Spleen (tissue), 11 donors: ENCODE measurements around the gene AGAP3. TPM values are rescaled to one million over a fixed set of nuclear protein-coding genes. Genes with fewer than 3 reads are reported as not detected.
A peak's percentile ranks its signal among the peaks of the same experiment; 100 is the strongest.

Source experiments
- DNase-seq: peaks from one replicate; pipeline ENCODE4 v3.0.0-alpha.2; 2020
- H3K27ac ChIP-seq, 8 donors: fragments of 200-600 bp; sonication (generic) in 7 of 8; 1 replicate in 4 of 8; 2 replicates in 4 of 8; pipeline versions ENCODE4 v1.5.0 to v1.8.0; 2016 to 2021; ENCODE audit warnings: inconsistent platforms in 4 of 8, mild to moderate bottlenecking in 4 of 8, moderate library complexity in 1 of 8
- H3K27me3 ChIP-seq, 7 donors: fragments of 200-600 bp; sonication (generic) in 6 of 7; replicated peaks in 1 of 7; 1 replicate in 4 of 7; 2 replicates in 3 of 7; pipeline versions ENCODE4 v1.5.0 to v1.8.0; 2016 to 2021; ENCODE audit warnings: inconsistent platforms in 3 of 7, mild to moderate bottlenecking in 1 of 7
- H3K36me3 ChIP-seq, 6 donors: fragments of 200-600 bp; sonication (generic) in 5 of 6; 1 replicate in 4 of 6; 2 replicates in 2 of 6; pipeline versions ENCODE4 v1.5.0 to v1.8.0; 2016 to 2021; ENCODE audit warnings: inconsistent platforms in 2 of 6
- H3K4me1 ChIP-seq, 6 donors: fragments of 200-600 bp; sonication (generic) in 5 of 6; 1 replicate in 3 of 6; 2 replicates in 3 of 6; pipeline versions ENCODE4 v1.5.0 to v1.8.0; 2016 to 2021; ENCODE audit warnings: inconsistent platforms in 3 of 6
- H3K4me3 ChIP-seq, 8 donors: fragments of 200-600 bp; sonication (generic) in 7 of 8; 1 replicate in 4 of 8; 2 replicates in 4 of 8; pipeline versions ENCODE4 v1.5.0 to v1.8.0; 2016 to 2021; ENCODE audit warnings: inconsistent platforms in 4 of 8, mild to moderate bottlenecking in 4 of 8, moderate library complexity in 2 of 8
- H3K9me3 ChIP-seq, 8 donors: fragments of 200-600 bp; sonication (generic) in 7 of 8; 1 replicate in 4 of 8; 2 replicates in 4 of 8; pipeline versions ENCODE4 v1.5.0 to v1.8.0; 2016 to 2021; ENCODE audit warnings: inconsistent platforms in 4 of 8
- POLR2A ChIP-seq, 3 donors: fragments of 450-650 bp; IDR thresholded peaks; one replicate each; pipeline ENCODE4 v1.5.1; 2017; ENCODE audit warnings: antibody characterized with exemption in 3 of 3, mild to moderate bottlenecking in 1 of 3
- POLR2AphosphoS5 ChIP-seq, 3 donors: sonication (generic); formaldehyde crosslinking; IDR thresholded peaks; one replicate each; pipeline ENCODE4 v1.5.1; 2017; ENCODE audit warnings: antibody characterized with exemption in 3 of 3
- WGBS, 5 donors: extraction: QIAGEN DNeasy Blood & Tissue Kit in 3 of 5; methylation state at CpG; one replicate each; pipeline versions ENCODE4 v1.1.5 to v1.1.7; 2013 to 2018; 5-methylcytosine and 5-hydroxymethylcytosine counted together
- intact Hi-C: fragments of 100-400 bp; cut with DNase I; formaldehyde crosslinking; loops from one replicate; pipeline ENCODE4 v1.15.0; 2023; ENCODE audit warnings: low total_unique reads
- polyA plus RNA-seq, 3 donors: library from polyadenylated mRNA; stranded (reverse); fragments of 200-250 nt; gene quantifications; one replicate each; pipeline ENCODE4 v1.2.1, GENCODE V29; 2013
- total RNA-seq, 7 donors: library from RNA; depleted of rRNA in 3 of 7; stranded (reverse); fragments of >200 nt in 3 of 7; fragmentation: NEBNext Ultra II Directional in 4 of 7; extraction: Animal tissue kit (Norgen Biotek cat#: 25700) in 4 of 7; gene quantifications; one replicate each; pipeline versions ENCODE4 v1.1.0 to v1.2.1, GENCODE V29; 2016 to 2021
- TF ChIP-seq, protein P1 (sequence below), 11 experiments: fragments of 200-600 bp in 7 of 11; fragments of 450-650 bp in 4 of 11; sonication (generic) in 4 of 11; IDR thresholded peaks in 8 of 11; conservative IDR thresholded peaks in 3 of 11; 1 replicate in 7 of 11; 2 replicates in 4 of 11; pipeline versions ENCODE4 v1.4.0 to v1.8.0; 2016 to 2021; ENCODE audit warnings: antibody characterized with exemption in 11 of 11, inconsistent platforms in 4 of 11, mild to moderate bottlenecking in 1 of 11
- donor health status: healthy with polysubstance abuse.
- donor health status: DM: no; HTN: no; CAD: no; lungs with moderate emphysema.
- donor health status: DM: no; HTN: no; CAD: no.
- donor health status: Bipolar disorder and iron deficiency.
- donor health status: healthy.
- donor health status: DM: no; HTN: no; CAD: no.
- donor health status: DM: yes; HTN: yes; CAD: no.

AGAP3 gene
- total and polyA plus RNA-seq, 10 donors = 21.8 to 94.4 (median 72.6) TPM

DNA sequence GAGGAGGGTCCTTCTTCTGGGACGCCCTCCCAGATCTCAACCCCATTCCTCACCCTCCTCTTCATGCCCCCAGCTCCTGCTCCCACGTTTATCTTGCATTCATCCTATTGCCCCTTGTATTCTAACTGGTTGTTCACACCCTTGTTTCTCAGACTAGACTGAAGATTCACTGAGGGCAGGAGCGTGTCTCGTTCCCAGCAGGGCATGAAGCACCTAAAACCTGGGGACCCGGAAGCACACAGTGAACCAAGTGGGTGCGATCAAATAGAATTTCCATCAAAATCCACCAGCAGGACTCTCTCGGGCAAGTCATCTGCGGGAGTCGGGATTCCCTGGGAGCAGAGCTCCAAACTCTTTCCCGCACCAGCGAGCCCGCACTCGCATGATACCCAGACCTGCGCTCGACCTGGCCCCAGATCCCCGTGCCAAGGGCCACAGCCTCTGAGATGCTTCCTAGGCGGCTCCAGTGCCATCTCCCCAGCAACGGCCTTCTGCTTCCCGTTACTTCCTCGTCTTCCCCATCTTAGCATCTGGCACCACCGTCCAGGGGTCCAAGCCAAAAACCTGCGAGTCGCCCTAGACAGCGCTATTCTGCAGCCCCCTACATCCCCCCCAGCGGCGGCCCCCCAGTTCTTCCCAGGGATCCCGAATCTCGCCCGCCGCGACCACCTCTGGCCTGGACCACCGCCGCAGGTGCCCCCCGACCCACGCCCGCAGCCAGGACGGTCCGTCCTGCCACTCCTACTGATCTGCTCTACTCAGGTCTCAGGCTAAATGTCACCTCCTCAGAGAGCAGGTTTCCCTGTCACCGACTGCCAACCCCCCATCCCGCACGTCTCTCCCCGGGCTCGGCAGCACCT lies 87.3 kb downstream of the AGAP3 start:
- Histone ChIP-seq H3K36me3 (no peaks in the 10 kb centered on the region), H3K4me1 (peaks cover 0 to 9% (median 0%) of the 10 kb centered on the region in 6 donors), H3K27ac (no peak overlapping the region), H3K27me3 (peaks cover 0 to 94% (median 21%) of the 10 kb centered on the region in 7 donors), H3K4me3 (no peak overlapping the region), H3K9me3 (peaks cover 0 to 3% (median 0%) of the 10 kb centered on the region in 8 donors)
- TF ChIP-seq POLR2A (IDR thresholded peaks at IDR 0.05) = no peak
- no peak for TF ChIP-seq POLR2AphosphoS5 (IDR thresholded peaks at IDR 0.05)
- TF ChIP-seq, protein P1, sequence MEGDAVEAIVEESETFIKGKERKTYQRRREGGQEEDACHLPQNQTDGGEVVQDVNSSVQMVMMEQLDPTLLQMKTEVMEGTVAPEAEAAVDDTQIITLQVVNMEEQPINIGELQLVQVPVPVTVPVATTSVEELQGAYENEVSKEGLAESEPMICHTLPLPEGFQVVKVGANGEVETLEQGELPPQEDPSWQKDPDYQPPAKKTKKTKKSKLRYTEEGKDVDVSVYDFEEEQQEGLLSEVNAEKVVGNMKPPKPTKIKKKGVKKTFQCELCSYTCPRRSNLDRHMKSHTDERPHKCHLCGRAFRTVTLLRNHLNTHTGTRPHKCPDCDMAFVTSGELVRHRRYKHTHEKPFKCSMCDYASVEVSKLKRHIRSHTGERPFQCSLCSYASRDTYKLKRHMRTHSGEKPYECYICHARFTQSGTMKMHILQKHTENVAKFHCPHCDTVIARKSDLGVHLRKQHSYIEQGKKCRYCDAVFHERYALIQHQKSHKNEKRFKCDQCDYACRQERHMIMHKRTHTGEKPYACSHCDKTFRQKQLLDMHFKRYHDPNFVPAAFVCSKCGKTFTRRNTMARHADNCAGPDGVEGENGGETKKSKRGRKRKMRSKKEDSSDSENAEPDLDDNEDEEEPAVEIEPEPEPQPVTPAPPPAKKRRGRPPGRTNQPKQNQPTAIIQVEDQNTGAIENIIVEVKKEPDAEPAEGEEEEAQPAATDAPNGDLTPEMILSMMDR (IDR thresholded peaks at IDR 0.05 in 8 of 11, conservative IDR thresholded peaks at IDR 0.05 in 3 of 11) = no peak
- 85 to 89% (median 88%) methylated on average over 39 to 43 of the region's 43 CpGs for WGBS, 5 donors
- intact Hi-C loops = loop anchor here (5.0 kb wide), 1 partner anchor 46 kb away; no protein-coding TSS in a partner anchor
- DNase-seq = no peak

DNA sequence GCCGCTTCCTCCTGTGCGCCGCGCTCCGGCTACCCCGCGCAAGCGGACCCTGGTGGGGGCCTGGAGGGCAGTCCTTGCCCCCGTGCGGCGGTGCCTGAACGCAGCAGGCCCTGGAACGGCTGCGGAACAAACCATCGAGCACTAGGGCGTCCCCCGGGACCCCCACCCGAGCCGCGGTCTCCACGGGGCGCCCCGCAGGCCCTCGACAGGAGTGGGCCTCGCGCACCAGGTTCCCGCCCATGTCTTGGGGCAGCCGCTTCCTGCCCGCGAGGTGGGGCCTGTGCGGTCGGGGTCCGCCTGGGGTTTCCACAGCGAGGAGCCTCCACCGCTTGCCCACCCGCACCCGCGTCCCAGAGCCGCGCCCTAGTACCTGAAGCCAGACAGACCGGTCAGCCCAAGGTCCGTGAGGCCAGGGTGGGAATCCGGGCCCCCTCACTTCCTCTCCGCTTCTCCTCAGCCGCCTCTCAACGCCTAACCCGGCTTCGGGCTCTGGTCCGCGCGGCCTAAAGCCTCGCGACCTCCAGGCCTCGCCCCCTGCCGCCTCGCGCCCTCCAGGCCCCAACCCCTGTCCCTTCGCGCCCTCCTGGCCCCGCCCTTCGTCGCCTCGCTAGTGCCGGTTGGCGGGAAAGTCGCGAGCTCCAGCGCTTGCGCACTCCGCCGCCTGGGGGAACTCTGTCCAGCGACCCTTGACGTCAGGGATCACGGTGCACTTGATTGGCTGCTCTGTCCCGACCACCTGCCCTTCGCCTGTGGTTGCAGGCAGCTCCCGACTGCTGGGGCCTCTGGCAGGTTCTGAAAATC lies 88.2 kb downstream of the AGAP3 start:
- 57 to 69% (median 65%) methylated on average over 67 to 77 of the region's 77 CpGs for WGBS, 5 donors
- Histone ChIP-seq H3K27ac (no peak overlapping the region), H3K27me3 (peaks cover 0 to 92% (median 18%) of the 10 kb centered on the region in 7 donors), H3K4me1 (peaks cover 0 to 9% (median 0%) of the 10 kb centered on the region in 6 donors), H3K36me3 (no peaks in the 10 kb centered on the region), H3K9me3 (peaks cover 0 to 3% (median 0%) of the 10 kb centered on the region in 8 donors), H3K4me3 (no peak overlapping the region)
- DNase-seq = peak; percentile 75
- TF ChIP-seq, protein P1 (IDR thresholded peaks at IDR 0.05 in 8 of 11, conservative IDR thresholded peaks at IDR 0.05 in 3 of 11) = no peak
- TF ChIP-seq POLR2AphosphoS5 (IDR thresholded peaks at IDR 0.05) (peak in 1 of 3 donors; percentile 24), POLR2A (IDR thresholded peaks at IDR 0.05) (no peak)
- intact Hi-C loops = loop anchor here (5.0 kb wide), 1 partner anchor 47 kb away; no protein-coding TSS in a partner anchor

DNA sequence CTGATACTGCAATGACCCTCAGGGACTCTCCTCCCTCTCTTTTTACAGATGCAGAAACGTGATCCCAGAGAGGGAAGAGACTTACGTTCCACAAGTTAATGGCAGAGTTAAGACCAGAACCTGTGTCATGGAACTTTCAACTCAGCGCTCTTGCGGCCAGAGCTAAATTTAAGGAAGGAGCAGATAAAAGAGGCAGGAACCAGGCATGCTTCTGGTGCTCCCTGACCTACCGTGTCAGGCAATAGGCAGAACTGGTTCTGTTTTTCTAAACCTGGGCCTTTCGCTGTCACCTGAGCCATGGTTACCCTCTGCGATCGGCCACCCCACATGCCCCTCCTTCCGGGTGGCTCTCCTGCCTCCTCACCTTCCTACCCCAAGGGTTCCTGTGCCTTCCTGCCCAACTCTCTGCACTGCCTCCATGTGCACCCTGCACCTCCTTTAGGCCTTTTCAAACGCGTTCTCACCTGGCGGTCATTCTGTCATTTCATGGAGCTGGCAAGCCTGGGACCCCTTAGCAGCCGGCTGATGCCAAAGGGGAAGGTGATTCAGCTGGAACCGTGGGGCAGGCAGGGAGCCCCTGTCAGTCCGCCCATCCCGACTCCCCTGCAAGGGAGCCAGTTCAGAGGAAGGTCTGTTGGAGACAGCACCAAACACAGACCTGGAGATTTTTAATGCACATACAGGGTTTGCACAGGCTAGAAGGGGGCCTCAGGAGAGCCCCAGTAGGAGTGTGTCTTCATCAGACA lies 88.9 kb downstream of the AGAP3 start:
- no peaks in the 10 kb centered on the region for H3K36me3 ChIP-seq
- peaks cover 0 to 9% (median 0%) of the 10 kb centered on the region in 6 donors for H3K4me1 ChIP-seq
- intact Hi-C loops = no loop called here
- 75 to 82% (median 79%) methylated on average over 16 of the region's 16 CpGs for WGBS, 5 donors
- no peak for DNase-seq
- peaks cover 0 to 84% (median 18%) of the 10 kb centered on the region in 7 donors for H3K27me3 ChIP-seq
- TF ChIP-seq POLR2AphosphoS5 (IDR thresholded peaks at IDR 0.05) (no peak), POLR2A (IDR thresholded peaks at IDR 0.05) (no peak)
- TF ChIP-seq, protein P1 (IDR thresholded peaks at IDR 0.05 in 8 of 11, conservative IDR thresholded peaks at IDR 0.05 in 3 of 11) = no peak
- H3K9me3 ChIP-seq = peaks cover 0 to 3% (median 0%) of the 10 kb centered on the region in 8 donors
- H3K27ac ChIP-seq = no peak overlapping the region
- H3K4me3 ChIP-seq = no peak overlapping the region
